Endothelial cell of umbilical vein (primary cell): ENCODE measurements around the gene DMBT1. TPM values are rescaled to one million over a fixed set of nuclear protein-coding genes. Genes with fewer than 3 reads are reported as not detected.

Experiments
- BruUV-seq: library from RNA; stranded (reverse); fragments of 400-500 nt; replicated peaks from 2 replicates; lab custom pipeline; 2021; lab: Mats Ljungman, UMichigan
- CTCF ChIA-PET: fragments of 300-600, 350-600 bp; sonication (Branson Sonifier 250); formaldehyde crosslinking; loops from one replicate; lab custom pipeline; 2021; ENCODE audit warnings: antibody characterized with exemption, inconsistent platforms; lab: Charles Lee
- POLR2A ChIA-PET: fragments of 300-600, 350-600 bp; sonication (Branson Sonifier 250); formaldehyde crosslinking; loops from one replicate; lab custom pipeline; 2021; ENCODE audit warnings: antibody characterized with exemption, inconsistent platforms; lab: Charles Lee
- DNase-seq: peaks from one replicate; pipeline ENCODE4 v3.0.0-alpha.2; 2011; ENCODE audit warnings: low read depth, low spot score
- FAIRE-seq: peaks from 2 replicates; lab custom pipeline; 2011; peaks lifted over from hg19 to GRCh38; lab: Jason Lieb, UNC
- H2AFZ ChIP-seq: 2 replicates; pipeline ENCODE4 v1.6.0; 2012; ENCODE audit warnings: low read depth, low read length, control low read depth, inconsistent platforms
- H3K27ac ChIP-seq: 2 replicates; pipeline ENCODE4 v1.5.1; 2011; ENCODE audit warnings: low read depth, mild to moderate bottlenecking, control low read depth, low read length, moderate library complexity; ENCODE audit not compliant: insufficient read depth
- H3K27me3 ChIP-seq, 2 experiments: 2 replicates each; pipeline versions ENCODE4 v1.6.0 to v1.6.1; 2011; ENCODE audit warnings: low read length in 2 of 2, mixed read lengths in 1 of 2; ENCODE audit not compliant: control insufficient read depth in 2 of 2, insufficient read depth in 2 of 2
- H3K36me3 ChIP-seq, 2 experiments: 2 replicates in 1 of 2; 3 replicates in 1 of 2; pipeline ENCODE4 v1.5.1; 2011; ENCODE audit warnings: low read length in 2 of 2, mild to moderate bottlenecking in 1 of 2, moderate library complexity in 1 of 2; ENCODE audit not compliant: control insufficient read depth in 2 of 2, insufficient read depth in 2 of 2; ENCODE audit errors: extremely low read depth in 1 of 2
- H3K4me1 ChIP-seq: 3 replicates; pipeline ENCODE4 v1.5.1; 2011; ENCODE audit warnings: mild to moderate bottlenecking, low read length; ENCODE audit not compliant: control insufficient read depth, insufficient read depth; ENCODE audit errors: extremely low read depth
- H3K4me2 ChIP-seq: 2 replicates; pipeline ENCODE4 v1.6.1; 2011; ENCODE audit warnings: low read length, control low read depth, mixed read lengths; ENCODE audit not compliant: insufficient read depth
- H3K4me3 ChIP-seq, 3 experiments: fragments of 200-600 bp in 1 of 3; sonication (generic), shearing (Covaris generic) in 1 of 3; replicated peaks in 1 of 3; 2 replicates each; pipeline ENCODE4 v1.5.1; 2011 to 2016; ENCODE audit warnings: control low read depth in 3 of 3, low read length in 3 of 3, mild to moderate bottlenecking in 2 of 3, inconsistent platforms in 1 of 3, low read depth in 1 of 3, moderate library complexity in 1 of 3; ENCODE audit not compliant: insufficient read depth in 1 of 3
- H3K79me2 ChIP-seq: 2 replicates; pipeline ENCODE4 v1.6.0; 2012; ENCODE audit warnings: low read length, inconsistent platforms; ENCODE audit not compliant: control insufficient read depth, insufficient read depth
- H3K9ac ChIP-seq: replicated peaks from 2 replicates; pipeline ENCODE3; 2011; ENCODE audit warnings: low read length, control low read depth; ENCODE audit not compliant: insufficient read depth; ENCODE audit errors: extremely low read depth
- H3K9me1 ChIP-seq: replicated peaks from 3 replicates; pipeline ENCODE4 v1.6.0; 2011; ENCODE audit warnings: mild to moderate bottlenecking, low read length; ENCODE audit not compliant: control insufficient read depth, insufficient read depth; ENCODE audit errors: extremely low read depth
- H3K9me3 ChIP-seq: replicated peaks from 2 replicates; pipeline ENCODE4 v1.5.1; 2012; ENCODE audit warnings: low read length, inconsistent platforms; ENCODE audit not compliant: control insufficient read depth, insufficient read depth
- H4K20me1 ChIP-seq: replicated peaks from 2 replicates; pipeline ENCODE3; 2011; ENCODE audit warnings: mild to moderate bottlenecking, low read length; ENCODE audit not compliant: control insufficient read depth, insufficient read depth; ENCODE audit errors: extremely low read depth
- CTCF ChIP-seq, 2 donors: IDR thresholded peaks; 1 replicate in 1 of 2; 2 replicates in 1 of 2; pipeline ENCODE4 v1.5.1; 2011; ENCODE audit warnings: low read length in 2 of 2, mild to moderate bottlenecking in 2 of 2, moderate library complexity in 2 of 2, control low read depth in 1 of 2, inconsistent platforms in 1 of 2, low read depth in 1 of 2; ENCODE audit not compliant: insufficient read depth in 1 of 2; ENCODE audit errors: extremely low read depth in 1 of 2
- EZH2 ChIP-seq: IDR thresholded peaks from 2 replicates; pipeline ENCODE4 v1.6.1; 2012; ENCODE audit warnings: borderline replicate concordance, low read depth, mild to moderate bottlenecking, moderate library complexity, low read length, inconsistent platforms; ENCODE audit not compliant: severe bottlenecking
- FOS ChIP-seq: IDR thresholded peaks from 2 replicates; pipeline ENCODE4 v1.6.1; 2011; ENCODE audit warnings: mild to moderate bottlenecking, low read length, moderate library complexity, borderline replicate concordance; ENCODE audit not compliant: insufficient read depth
- GATA2 ChIP-seq: IDR thresholded peaks from 2 replicates; pipeline ENCODE4 v1.7.0; 2011; ENCODE audit warnings: low read depth, mild to moderate bottlenecking, moderate library complexity, mixed read lengths, low read length; ENCODE audit not compliant: insufficient read length, insufficient read depth
- JUN ChIP-seq: IDR thresholded peaks from 2 replicates; pipeline ENCODE4 v1.6.1; 2011; ENCODE audit warnings: borderline replicate concordance, low read depth; ENCODE audit not compliant: insufficient read length, insufficient read depth
- MAX ChIP-seq: IDR thresholded peaks from 2 replicates; pipeline ENCODE4 v1.6.1; 2011; ENCODE audit not compliant: insufficient read depth, insufficient read length
- MYC ChIP-seq: IDR thresholded peaks from one replicate; pipeline ENCODE4 v1.6.1; 2011; ENCODE audit warnings: mild to moderate bottlenecking, low read depth, low read length
- POLR2A ChIP-seq: IDR thresholded peaks from 2 replicates; pipeline ENCODE4 v1.6.1; 2012; ENCODE audit warnings: low read depth, mild to moderate bottlenecking, control low read depth, low read length
- POLR2AphosphoS5 ChIP-seq: IDR thresholded peaks from 2 replicates; pipeline ENCODE4 v1.6.1; 2012; ENCODE audit warnings: low read depth, mild to moderate bottlenecking, control low read depth, low read length, moderate library complexity; ENCODE audit not compliant: insufficient read depth
- dilution Hi-C: fragments of 300-500 bp; cut with MboI; formaldehyde crosslinking; loops from one replicate; pipeline ENCODE4 v1.15.0; 2019; ENCODE audit warnings: low sequenced_read_pairs; ENCODE audit not compliant: extremely low pct_ligation_motif_present
- intact Hi-C: fragments of 100-400 bp; cut with micrococcal nuclease; formaldehyde crosslinking; loops from one replicate; pipeline ENCODE4 v1.10.0; 2022
- polyA plus RNA-seq, 4 experiments: library from polyadenylated mRNA; depleted of rRNA in 3 of 4; stranded (reverse) in 3 of 4; unstranded in 1 of 4; fragments of >200 nt; gene quantifications; 2 replicates each; pipeline versions ENCODE4 v1.2.1 to v1.2.3, GENCODE V29; 2011 to 2012; ENCODE audit warnings: missing spikeins in 1 of 4
- total RNA-seq: library from RNA; stranded (reverse); gene quantifications from 2 replicates; pipeline ENCODE4 v1.2.3, GENCODE V29; 2021

DMBT1 gene
- total and polyA plus RNA-seq, 2 donors (not counting 3 experiments of a cell fraction or from before 2014, with no cell fraction given), result 0.01 TPM; not detected in 1

- POLR2A ChIA-PET, result no interaction called here
- H3K4me3 ChIP-seq, result no peak overlapping the region
- dilution Hi-C loops, result no loop called here
Observed at GRCh38 chr10:122624546-122624945, 64.0 kb downstream of the DMBT1 start.

More at GRCh38 chr10:122624546-122624945, 64.0 kb downstream of the DMBT1 start:
- Histone ChIP-seq H3K36me3 (no peaks in the 10 kb centered on the region), H3K9ac (no peak overlapping the region), H3K79me2 (no peaks in the 10 kb centered on the region), H4K20me1 (no peaks in the 10 kb centered on the region), H2AFZ (no peak overlapping the region), H3K27me3 (no peaks in the 10 kb centered on the region), H3K9me1 (no peaks in the 10 kb centered on the region), H3K9me3 (no peaks in the 10 kb centered on the region), H3K4me1 (no peaks in the 10 kb centered on the region), H3K27ac (no peak overlapping the region), H3K4me2 (no peak overlapping the region)
- CTCF ChIA-PET, result interaction anchor here (1.2 kb wide), 1 partner anchor 11 kb away, joined by 3 read pairs; no protein-coding TSS in a partner anchor
- TF ChIP-seq MAX, result no peak
- no peak for TF ChIP-seq EZH2
- no peak for TF ChIP-seq GATA2
- no peak for TF ChIP-seq JUN
- no peak for TF ChIP-seq MYC
- TF ChIP-seq CTCF (IDR thresholded peaks at IDR 0.05; ENCODE audit: extremely low read depth in 1 of 2, insufficient read depth in 1 of 2, low read depth in 1 of 2, low read length in 2 of 2), result no peak
- no peak for TF ChIP-seq POLR2A
- TF ChIP-seq FOS, result no peak
- no peak for TF ChIP-seq POLR2AphosphoS5
- no TSS peak for BruUV-seq
- intact Hi-C loops, result no loop called here
- DNase-seq, result no peak
- FAIRE-seq, result no peak
